GM21528 (cell line): ENCODE measurements around the gene APOE.

ENCODE experiments used
- ATAC-seq: cut with Tn5 transposase; IDR thresholded peaks from one replicate; pipeline ENCODE4 v1.9.1; 2021; ENCODE audit warnings: mild to moderate bottlenecking, moderate library complexity; ENCODE audit not compliant: unreplicated experiment, low FRiP score

Gene APOE

GRCh38 chr19:44948763-44949374 is 43.3 kb downstream of the APOE start:
- ATAC-seq = no peak

- no peak for ATAC-seq
Observed at GRCh38 chr19:44949550-44949949, 44.0 kb downstream of the APOE start.

- ATAC-seq = no peak
Observed at GRCh38 chr19:44951179-44952159, 45.9 kb downstream of the APOE start.

- ATAC-seq = peak; percentile 3
Observed at GRCh38 chr19:44954278-44954648, 48.7 kb downstream of the APOE start.

GRCh38 chr19:44954649-44955504 is 49.3 kb downstream of the APOE start, which contains the start of gene CLPTM1:
TSS of gene CLPTM1 (plus strand) at chr19:44955380. CDS start at chr19:44955396, 16 bp downstream.
- ATAC-seq = peak; percentile 72

GRCh38 chr19:44955505-44956439 is 50.2 kb downstream of the APOE start:
- peak; percentile 13 for ATAC-seq

- no peak for ATAC-seq
Observed at GRCh38 chr19:44957526-44957925, 51.9 kb downstream of the APOE start.

GRCh38 chr19:44958090-44958489 is 52.5 kb downstream of the APOE start:
- ATAC-seq = no peak
